Measurements from ENCODE around the gene ISX. TPM values are rescaled to one million over a fixed set of nuclear protein-coding genes. Genes with fewer than 3 reads are reported as not detected.

ISX gene
- total RNA-seq, 1 experiment from 2014 or later, result not detected

GRCh38 chr22:35056486-35056885, 9.5 kb upstream of the ISX start:
- no peak overlapping the region for H3K9ac ChIP-seq (ENCODE audit: low read length)
- no peaks in the 10 kb centered on the region for H3K79me2 ChIP-seq (ENCODE audit: low read length)
- no peak overlapping the region for H3K27ac ChIP-seq (ENCODE audit: low read length)
- no peak overlapping the region for H2AFZ ChIP-seq (ENCODE audit: low read length)
- no peak overlapping the region for H3K4me3 ChIP-seq (ENCODE audit: low read length)
- H4K20me1 ChIP-seq (ENCODE audit: insufficient read depth, low read depth, low read length), result no peaks in the 10 kb centered on the region
- H3K9me2 ChIP-seq (replicated peaks; ENCODE audit: insufficient read depth, low read length), result no peaks in the 10 kb centered on the region
- H3K4me1 ChIP-seq (ENCODE audit: low read length), result peaks cover 16% of the 10 kb centered on the region
- H3K27me3 ChIP-seq (ENCODE audit: low read length), result no peaks in the 10 kb centered on the region
- no peaks in the 10 kb centered on the region for H3K9me3 ChIP-seq (ENCODE audit: low read length)
- no peak for DNase-seq
- no peaks in the 10 kb centered on the region; the same call in 1 of the 2 replicates for H3K36me3 ChIP-seq (ENCODE audit: insufficient read depth, low read length)
- H3K4me2 ChIP-seq (ENCODE audit: low read depth, low read length, poor library complexity, severe bottlenecking), result no peak overlapping the region

DNA sequence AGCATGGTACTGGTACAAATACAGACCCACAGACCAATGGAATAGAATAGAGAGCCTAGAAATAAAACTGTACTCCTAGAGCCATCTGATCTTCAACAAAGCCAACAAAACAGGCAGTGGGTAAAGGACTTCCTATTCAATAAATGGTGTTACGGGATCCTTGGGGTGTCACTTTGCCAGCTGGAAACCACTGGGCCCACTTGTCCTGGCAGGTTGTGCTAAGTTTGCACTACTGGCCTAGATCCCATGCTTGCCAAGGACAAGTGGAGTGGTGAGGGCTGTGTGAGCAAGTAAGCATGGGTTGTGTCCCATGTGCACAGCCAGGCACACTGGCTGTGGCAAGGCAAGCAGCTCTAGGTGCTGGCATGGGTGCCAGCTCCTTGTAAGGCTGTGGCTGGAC, 8.8 kb upstream of the ISX start:
- Histone ChIP-seq H2AFZ (ENCODE audit: low read length) (no peak overlapping the region), H3K9me2 (replicated peaks; ENCODE audit: insufficient read depth, low read length) (no peaks in the 10 kb centered on the region), H3K27me3 (ENCODE audit: low read length) (no peaks in the 10 kb centered on the region), H3K9ac (ENCODE audit: low read length) (no peak overlapping the region), H4K20me1 (ENCODE audit: insufficient read depth, low read depth, low read length) (no peaks in the 10 kb centered on the region), H3K4me2 (ENCODE audit: low read depth, low read length, poor library complexity, severe bottlenecking) (no peak overlapping the region), H3K27ac (ENCODE audit: low read length) (no peak overlapping the region), H3K36me3 (ENCODE audit: insufficient read depth, low read length) (no peaks in the 10 kb centered on the region; the same call in 1 of the 2 replicates), H3K4me1 (ENCODE audit: low read length) (peaks cover 16% of the 10 kb centered on the region), H3K79me2 (ENCODE audit: low read length) (no peaks in the 10 kb centered on the region), H3K9me3 (ENCODE audit: low read length) (no peaks in the 10 kb centered on the region), H3K4me3 (ENCODE audit: low read length) (no peak overlapping the region)
- DNase-seq, result no peak

GRCh38 chr22:35059632-35060031, 6.3 kb upstream of the ISX start:
- Histone ChIP-seq H3K4me1 (ENCODE audit: low read length) (no peaks in the 10 kb centered on the region), H4K20me1 (ENCODE audit: insufficient read depth, low read depth, low read length) (no peaks in the 10 kb centered on the region), H3K36me3 (ENCODE audit: insufficient read depth, low read length) (no peaks in the 10 kb centered on the region; the same call in 1 of the 2 replicates), H3K27ac (ENCODE audit: low read length) (no peak overlapping the region), H3K79me2 (ENCODE audit: low read length) (no peaks in the 10 kb centered on the region), H3K4me3 (ENCODE audit: low read length) (no peak overlapping the region), H3K9me2 (replicated peaks; ENCODE audit: insufficient read depth, low read length) (no peaks in the 10 kb centered on the region), H3K4me2 (ENCODE audit: low read depth, low read length, poor library complexity, severe bottlenecking) (no peak overlapping the region), H2AFZ (ENCODE audit: low read length) (no peak overlapping the region), H3K27me3 (ENCODE audit: low read length) (no peaks in the 10 kb centered on the region), H3K9ac (ENCODE audit: low read length) (no peak overlapping the region), H3K9me3 (ENCODE audit: low read length) (no peaks in the 10 kb centered on the region)
- no peak for DNase-seq

DNA sequence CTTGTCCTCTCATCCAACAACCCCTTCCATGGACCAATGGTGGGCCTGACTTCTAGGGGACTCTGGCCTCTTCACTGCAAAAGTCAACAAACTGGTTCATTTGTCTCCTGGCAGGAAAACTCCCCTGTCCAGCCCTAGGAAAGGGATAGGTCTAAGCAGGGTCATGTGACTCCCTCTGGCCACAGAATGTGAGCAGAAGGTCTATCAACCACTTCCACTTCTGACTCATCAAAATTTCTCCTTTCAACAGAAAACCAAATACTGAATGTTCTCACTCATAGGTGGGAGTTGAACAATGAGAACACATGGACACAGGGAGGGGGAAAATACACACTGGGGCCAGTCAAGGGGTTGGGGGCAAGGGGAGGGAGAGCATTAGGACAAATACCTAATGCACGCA, 1.3 kb upstream of the ISX start:
- Histone ChIP-seq H3K4me2 (ENCODE audit: low read depth, low read length, poor library complexity, severe bottlenecking) (no peak overlapping the region), H3K79me2 (ENCODE audit: low read length) (no peaks in the 10 kb centered on the region), H3K9me3 (ENCODE audit: low read length) (no peaks in the 10 kb centered on the region), H2AFZ (ENCODE audit: low read length) (no peak overlapping the region), H3K27me3 (ENCODE audit: low read length) (no peaks in the 10 kb centered on the region), H3K9ac (ENCODE audit: low read length) (no peak overlapping the region), H3K4me3 (ENCODE audit: low read length) (no peak overlapping the region), H3K36me3 (ENCODE audit: insufficient read depth, low read length) (no peaks in the 10 kb centered on the region), H3K27ac (ENCODE audit: low read length) (no peak overlapping the region), H3K9me2 (replicated peaks; ENCODE audit: insufficient read depth, low read length) (no peaks in the 10 kb centered on the region), H4K20me1 (ENCODE audit: insufficient read depth, low read depth, low read length) (no peaks in the 10 kb centered on the region), H3K4me1 (ENCODE audit: low read length) (no peaks in the 10 kb centered on the region)
- DNase-seq, result no peak

GRCh38 chr22:35065183-35065582, 775 bp upstream of the ISX start:
- no peak overlapping the region for H3K4me2 ChIP-seq (ENCODE audit: low read depth, low read length, poor library complexity, severe bottlenecking)
- H3K9me2 ChIP-seq (replicated peaks; ENCODE audit: insufficient read depth, low read length), result no peaks in the 10 kb centered on the region
- H3K27ac ChIP-seq (ENCODE audit: low read length), result no peak overlapping the region

GRCh38 chr22:35066768-35067167, 810 bp downstream of the ISX start:
- DNase-seq, result no peak
- no peaks in the 10 kb centered on the region for H3K79me2 ChIP-seq (ENCODE audit: low read length)
- H3K4me3 ChIP-seq (ENCODE audit: low read length), result no peak overlapping the region
- no peaks in the 10 kb centered on the region for H3K9me3 ChIP-seq (ENCODE audit: low read length)
- no peak overlapping the region for H2AFZ ChIP-seq (ENCODE audit: low read length)
- no peaks in the 10 kb centered on the region for H4K20me1 ChIP-seq (ENCODE audit: insufficient read depth, low read depth, low read length)
- no peaks in the 10 kb centered on the region for H3K9me2 ChIP-seq (replicated peaks; ENCODE audit: insufficient read depth, low read length)
- H3K36me3 ChIP-seq (ENCODE audit: insufficient read depth, low read length), result no peaks in the 10 kb centered on the region
- H3K27ac ChIP-seq (ENCODE audit: low read length), result no peak overlapping the region
- no peak overlapping the region for H3K9ac ChIP-seq (ENCODE audit: low read length)
- H3K4me2 ChIP-seq (ENCODE audit: low read depth, low read length, poor library complexity, severe bottlenecking), result no peak overlapping the region
- no peaks in the 10 kb centered on the region for H3K4me1 ChIP-seq (ENCODE audit: low read length)
- no peaks in the 10 kb centered on the region for H3K27me3 ChIP-seq (ENCODE audit: low read length)

More at GRCh38 chr22:35065183-35065582, 775 bp upstream of the ISX start:
- H3K36me3 ChIP-seq (ENCODE audit: insufficient read depth, low read length), result no peaks in the 10 kb centered on the region
- H3K9me3 ChIP-seq (ENCODE audit: low read length), result no peaks in the 10 kb centered on the region
- DNase-seq, result no peak
- H3K27me3 ChIP-seq (ENCODE audit: low read length), result no peaks in the 10 kb centered on the region
- H3K4me3 ChIP-seq (ENCODE audit: low read length), result no peak overlapping the region
- no peak overlapping the region for H2AFZ ChIP-seq (ENCODE audit: low read length)
- H3K9ac ChIP-seq (ENCODE audit: low read length), result no peak overlapping the region
- no peaks in the 10 kb centered on the region for H3K4me1 ChIP-seq (ENCODE audit: low read length)
- no peaks in the 10 kb centered on the region for H3K79me2 ChIP-seq (ENCODE audit: low read length)
- no peaks in the 10 kb centered on the region for H4K20me1 ChIP-seq (ENCODE audit: insufficient read depth, low read depth, low read length)

DNA sequence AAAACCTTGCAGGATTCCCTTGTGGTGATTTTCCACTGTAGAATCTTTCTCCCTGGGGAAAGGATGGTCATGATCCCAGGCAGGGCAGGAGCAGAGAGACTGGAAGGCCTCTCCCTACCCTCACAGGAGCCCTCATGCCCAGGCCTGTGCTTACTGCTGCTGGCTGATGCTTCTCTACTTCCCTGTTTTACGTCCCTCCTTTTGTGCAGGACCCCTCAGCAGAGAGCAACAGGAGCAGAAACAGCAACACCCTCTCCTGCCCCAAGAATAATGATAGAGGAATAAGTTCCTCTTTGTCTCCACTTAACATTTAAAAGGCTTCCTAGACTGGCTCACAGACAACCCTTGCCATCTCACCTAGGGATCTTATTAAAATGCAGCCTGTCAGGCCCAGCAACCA, 3.6 kb downstream of the ISX start:
- no peaks in the 10 kb centered on the region for H3K9me3 ChIP-seq (ENCODE audit: low read length)
- H3K4me3 ChIP-seq (ENCODE audit: low read length), result no peak overlapping the region
- no peaks in the 10 kb centered on the region for H4K20me1 ChIP-seq (ENCODE audit: insufficient read depth, low read depth, low read length)
- no peaks in the 10 kb centered on the region for H3K79me2 ChIP-seq (ENCODE audit: low read length)
- no peaks in the 10 kb centered on the region for H3K4me1 ChIP-seq (ENCODE audit: low read length)
- no peaks in the 10 kb centered on the region for H3K9me2 ChIP-seq (replicated peaks; ENCODE audit: insufficient read depth, low read length)
- no peak overlapping the region for H2AFZ ChIP-seq (ENCODE audit: low read length)
- DNase-seq, result no peak
- no peaks in the 10 kb centered on the region for H3K27me3 ChIP-seq (ENCODE audit: low read length)
- no peak overlapping the region for H3K4me2 ChIP-seq (ENCODE audit: low read depth, low read length, poor library complexity, severe bottlenecking)
- H3K27ac ChIP-seq (ENCODE audit: low read length), result no peak overlapping the region
- no peaks in the 10 kb centered on the region for H3K36me3 ChIP-seq (ENCODE audit: insufficient read depth, low read length)
- H3K9ac ChIP-seq (ENCODE audit: low read length), result no peak overlapping the region

DNA sequence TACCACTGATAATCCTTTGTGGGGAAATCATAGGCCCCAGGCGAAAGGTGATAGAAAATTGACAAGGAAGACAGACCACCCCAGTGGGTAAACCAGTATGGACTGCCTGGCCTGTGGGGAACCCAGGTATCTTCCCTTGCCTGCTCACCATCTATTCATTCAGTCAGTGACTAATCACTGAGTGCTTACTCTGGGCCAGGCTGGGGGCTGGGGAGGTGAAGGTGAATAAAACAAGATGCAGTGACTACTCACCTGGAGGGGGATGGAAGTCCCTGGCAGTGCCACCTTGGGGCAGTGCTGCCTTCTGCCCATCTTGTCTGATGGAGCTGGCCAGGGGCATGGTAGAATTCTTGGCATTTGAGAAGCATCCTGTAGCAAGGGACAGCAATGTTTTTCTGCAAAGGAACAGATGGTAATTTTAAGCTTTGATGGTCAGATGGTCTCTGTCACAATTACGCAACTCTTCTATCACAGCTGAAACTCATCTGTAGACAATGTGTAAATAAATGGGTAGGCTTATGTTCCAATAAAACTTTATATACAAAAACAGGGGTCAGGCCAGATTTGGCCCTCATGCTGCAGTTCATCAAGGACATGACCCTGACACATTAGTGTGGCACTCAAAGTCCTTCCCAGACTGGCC, 4.6 kb downstream of the ISX start:
- H2AFZ ChIP-seq (ENCODE audit: low read length), result no peak overlapping the region
- no peaks in the 10 kb centered on the region for H3K4me1 ChIP-seq (ENCODE audit: low read length)
- H3K9me2 ChIP-seq (replicated peaks; ENCODE audit: insufficient read depth, low read length), result no peaks in the 10 kb centered on the region
- no peaks in the 10 kb centered on the region for H3K36me3 ChIP-seq (ENCODE audit: insufficient read depth, low read length)
- H3K27ac ChIP-seq (ENCODE audit: low read length), result no peak overlapping the region
- no peak overlapping the region for H3K9ac ChIP-seq (ENCODE audit: low read length)
- H3K4me3 ChIP-seq (ENCODE audit: low read length), result no peak overlapping the region
- no peaks in the 10 kb centered on the region for H3K27me3 ChIP-seq (ENCODE audit: low read length)
- no peak for DNase-seq
- H3K79me2 ChIP-seq (ENCODE audit: low read length), result no peaks in the 10 kb centered on the region
- no peaks in the 10 kb centered on the region for H4K20me1 ChIP-seq (ENCODE audit: insufficient read depth, low read depth, low read length)
- no peaks in the 10 kb centered on the region for H3K9me3 ChIP-seq (ENCODE audit: low read length)
- no peak overlapping the region for H3K4me2 ChIP-seq (ENCODE audit: low read depth, low read length, poor library complexity, severe bottlenecking)
